GM23248 (cell line): ENCODE measurements around the gene PLEKHJ1. TPM values are rescaled to one million over a fixed set of nuclear protein-coding genes. Genes with fewer than 3 reads are reported as not detected.
A peak's percentile ranks its signal among the peaks of the same experiment; 100 is the strongest.

Experiments used
- DNase-seq: peaks from one replicate; pipeline ENCODE4 v3.0.0-alpha.2; 2015
- H2AFZ ChIP-seq: fragments of 200-600 bp; sonication (generic); 2 replicates; pipeline ENCODE4 v1.6.1; 2016; ENCODE audit warnings: antibody characterized with exemption
- H3F3A ChIP-seq: fragments of 200-600 bp; sonication (generic); 2 replicates; pipeline ENCODE4 v1.6.1; 2016; ENCODE audit warnings: mild to moderate bottlenecking, antibody characterized with exemption, mixed run types; ENCODE audit not compliant: insufficient read depth
- H3K27ac ChIP-seq: fragments of 200-600 bp; sonication (generic); 2 replicates; pipeline ENCODE4 v1.5.1; 2016; ENCODE audit warnings: mild to moderate bottlenecking
- H3K27me3 ChIP-seq: fragments of 200-600 bp; sonication (generic); replicated peaks from 2 replicates; pipeline ENCODE4 v1.6.1; 2016; ENCODE audit warnings: mild to moderate bottlenecking; ENCODE audit not compliant: insufficient read depth
- H3K36me3 ChIP-seq: fragments of 200-600 bp; sonication (generic); 2 replicates; pipeline ENCODE4 v1.6.1; 2016; ENCODE audit warnings: low read depth, mild to moderate bottlenecking
- H3K4me1 ChIP-seq: fragments of 200-600 bp; sonication (generic); 2 replicates; pipeline ENCODE4 v1.6.1; 2016; ENCODE audit warnings: mild to moderate bottlenecking; ENCODE audit not compliant: insufficient read depth
- H3K4me2 ChIP-seq: fragments of 200-600 bp; sonication (generic); one replicate; pipeline ENCODE4 v1.6.1; 2016; ENCODE audit warnings: mild to moderate bottlenecking; ENCODE audit not compliant: unreplicated experiment
- H3K4me3 ChIP-seq: fragments of 200-600 bp; sonication (generic); 2 replicates; pipeline ENCODE4 v1.5.1; 2016; ENCODE audit warnings: mild to moderate bottlenecking
- H3K79me2 ChIP-seq: fragments of 200-600 bp; sonication (generic); 2 replicates; pipeline ENCODE4 v1.6.1; 2016; ENCODE audit warnings: mild to moderate bottlenecking; ENCODE audit not compliant: insufficient read depth
- H3K9ac ChIP-seq: fragments of 200-600 bp; sonication (generic); 2 replicates; pipeline ENCODE4 v1.6.1; 2016; ENCODE audit warnings: mild to moderate bottlenecking
- H3K9me2 ChIP-seq: fragments of 200-600 bp; sonication (generic); 2 replicates; pipeline ENCODE4 v1.6.1; 2016; ENCODE audit warnings: mixed run types, mild to moderate bottlenecking, moderate library complexity; ENCODE audit not compliant: insufficient read depth
- H3K9me3 ChIP-seq: fragments of 200-600 bp; sonication (generic); one replicate; pipeline ENCODE4 v1.6.1; 2017; ENCODE audit warnings: low read depth
- H4K20me1 ChIP-seq: fragments of 200-600 bp; sonication (generic); 2 replicates; pipeline ENCODE4 v1.6.0; 2016; ENCODE audit not compliant: insufficient read depth
- EZH2 ChIP-seq: fragments of 200-600 bp; sonication (generic); IDR thresholded peaks from 2 replicates; pipeline ENCODE4 v1.6.1; 2018; ENCODE audit warnings: antibody characterized with exemption, mild to moderate bottlenecking; ENCODE audit not compliant: insufficient read depth, poor library complexity, severe bottlenecking
- EZH2phosphoT487 ChIP-seq: fragments of 200-600 bp; sonication (generic); IDR thresholded peaks from 2 replicates; pipeline ENCODE4 v1.6.1; 2018; ENCODE audit warnings: antibody characterized with exemption, moderate library complexity, mild to moderate bottlenecking, low read depth; ENCODE audit not compliant: insufficient read depth
- WGBS, 2 experiments: methylation state at CpG; one replicate each; pipeline ENCODE4 v1.1.6; 2015 to 2017; ENCODE audit warnings: low lambda C conversion rate in 2 of 2, low coverage in 1 of 2; ENCODE audit errors: missing lambda C conversion rate in 2 of 2; 5-methylcytosine and 5-hydroxymethylcytosine counted together
- in situ Hi-C: fragments of 300-500 bp; cut with MboI; formaldehyde crosslinking; loops from 2 replicates; pipeline ENCODE4 v1.15.0; 2020
- polyA plus RNA-seq: library from polyadenylated mRNA; unstranded; fragments of >200 nt; fragmentation: Nextera tagmentation; extraction: Ambion mirVana; gene quantifications from 2 replicates; pipeline ENCODE4 v1.2.1, GENCODE V29; 2016
- total RNA-seq: library from RNA; depleted of rRNA; stranded (reverse); fragments of >200 nt; shearing (Covaris generic); gene quantifications from 2 replicates; pipeline ENCODE4 v1.2.3, GENCODE V29; 2014

Gene PLEKHJ1
- total and polyA plus RNA-seq, 2 experiments from 2014 or later, result 62.3 to 68.3 TPM

DNA sequence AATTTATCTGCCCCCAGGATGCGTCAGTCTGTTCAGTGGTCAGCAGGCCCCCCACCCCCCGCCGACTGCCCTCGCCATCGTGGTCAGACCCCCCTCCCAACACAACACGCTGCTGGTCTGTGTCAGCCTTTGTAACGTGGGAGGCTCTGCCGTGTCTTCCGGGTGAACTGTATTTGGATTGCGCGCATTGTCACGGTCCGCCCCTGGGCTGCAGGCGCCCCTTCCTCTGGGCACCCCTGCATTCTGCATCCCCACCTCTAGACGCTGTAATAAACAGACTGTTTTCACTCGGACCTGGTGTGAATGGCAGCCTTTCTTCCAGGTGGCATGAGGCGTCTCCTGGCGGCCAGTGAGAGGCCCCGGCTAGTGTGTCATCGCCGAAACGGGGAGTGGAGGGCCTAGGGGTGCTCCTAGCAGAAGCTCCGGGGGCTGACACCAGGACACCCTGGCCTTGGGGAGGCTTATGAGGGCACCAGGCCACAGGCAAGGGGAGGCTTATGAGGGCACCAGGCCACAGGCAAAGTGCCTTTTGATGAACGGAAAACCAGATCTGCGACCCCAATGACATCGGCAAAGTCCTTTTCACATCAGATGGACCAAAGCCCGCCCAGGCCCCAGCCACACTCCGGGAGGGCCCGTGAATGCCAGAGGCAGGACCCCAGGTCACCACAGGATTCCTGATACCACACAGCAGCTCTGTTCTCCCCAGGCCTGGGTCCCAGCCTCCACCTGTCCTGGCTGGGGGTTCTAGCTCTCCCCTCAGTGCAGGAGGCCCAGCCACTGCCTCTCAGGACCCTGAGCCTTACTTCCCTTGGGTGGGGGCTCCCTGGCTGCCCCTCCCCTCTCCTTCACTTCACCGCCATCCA, 3.6 kb downstream of the PLEKHJ1 start:
- peaks cover 54% of the 10 kb centered on the region for H3K79me2 ChIP-seq
- H3K9me3 ChIP-seq, result no peaks in the 10 kb centered on the region
- H3K4me1 ChIP-seq, result peaks cover 2% of the 10 kb centered on the region; the same call in 1 of the 2 replicates
- no peaks in the 10 kb centered on the region for H3K9me2 ChIP-seq
- no peaks in the 10 kb centered on the region for H4K20me1 ChIP-seq
- no peak overlapping the region for H2AFZ ChIP-seq
- peaks cover 19% of the 10 kb centered on the region; the same call in 1 of the 2 replicates for H3F3A ChIP-seq
- in situ Hi-C loops, result no loop called here
- 79 to 82% methylated on average over 29 to 30 of the region's 30 CpGs for WGBS, 2 experiments
- no peak overlapping the region for H3K27ac ChIP-seq
- no peaks in the 10 kb centered on the region for H3K36me3 ChIP-seq
- no peak overlapping the region for H3K4me3 ChIP-seq
- H3K27me3 ChIP-seq, result no peaks in the 10 kb centered on the region
- DNase-seq, result no peak
- no peak for TF ChIP-seq EZH2phosphoT487
- TF ChIP-seq EZH2, result no peak
- no peak overlapping the region for H3K9ac ChIP-seq
- H3K4me2 ChIP-seq, result no peak overlapping the region

DNA sequence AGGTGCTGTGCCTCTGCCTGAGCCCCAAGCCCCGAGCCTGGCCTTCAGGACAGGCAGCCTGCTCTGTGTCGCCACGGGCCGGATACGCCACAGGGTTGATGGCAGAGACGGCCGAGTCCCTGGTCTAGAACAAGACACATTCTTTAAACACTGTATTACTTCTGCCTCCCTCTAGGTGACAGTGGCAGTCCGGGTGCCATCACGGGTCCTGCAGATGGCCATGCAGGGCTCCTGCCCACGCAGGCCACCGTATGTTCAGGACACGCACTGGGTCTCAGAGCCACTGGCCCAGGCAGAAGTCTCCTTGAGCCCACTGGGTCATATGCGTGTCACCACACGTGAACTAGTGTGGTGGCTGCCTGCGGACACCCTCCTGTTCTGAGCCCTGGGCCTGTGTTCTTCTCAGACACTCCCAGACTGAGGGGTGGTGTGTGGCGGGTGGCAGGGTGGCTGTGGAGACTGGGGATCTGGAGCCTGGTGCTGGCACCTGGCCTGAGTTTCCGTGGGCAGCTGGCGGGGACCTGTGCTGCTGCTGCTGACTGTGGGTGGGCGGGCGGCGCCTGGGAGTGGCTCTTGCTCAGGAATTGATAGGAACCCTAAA, 4.4 kb downstream of the PLEKHJ1 start:
- Histone ChIP-seq H2AFZ (no peak overlapping the region), H3K79me2 (peaks cover 48% of the 10 kb centered on the region), H3K4me2 (no peak overlapping the region), H3K9me2 (no peaks in the 10 kb centered on the region), H4K20me1 (no peaks in the 10 kb centered on the region), H3K36me3 (no peaks in the 10 kb centered on the region), H3F3A (peaks cover 19% of the 10 kb centered on the region; the same call in 1 of the 2 replicates), H3K4me3 (no peak overlapping the region), H3K27ac (no peak overlapping the region), H3K9ac (no peak overlapping the region), H3K4me1 (no peaks in the 10 kb centered on the region), H3K27me3 (no peaks in the 10 kb centered on the region), H3K9me3 (no peaks in the 10 kb centered on the region)
- peak; percentile 33 for DNase-seq
- in situ Hi-C loops, result no loop called here
- TF ChIP-seq EZH2phosphoT487 (no peak), EZH2 (no peak)
- WGBS, 2 experiments, result 69 to 70% methylated on average over 21 of the region's 21 CpGs

DNA sequence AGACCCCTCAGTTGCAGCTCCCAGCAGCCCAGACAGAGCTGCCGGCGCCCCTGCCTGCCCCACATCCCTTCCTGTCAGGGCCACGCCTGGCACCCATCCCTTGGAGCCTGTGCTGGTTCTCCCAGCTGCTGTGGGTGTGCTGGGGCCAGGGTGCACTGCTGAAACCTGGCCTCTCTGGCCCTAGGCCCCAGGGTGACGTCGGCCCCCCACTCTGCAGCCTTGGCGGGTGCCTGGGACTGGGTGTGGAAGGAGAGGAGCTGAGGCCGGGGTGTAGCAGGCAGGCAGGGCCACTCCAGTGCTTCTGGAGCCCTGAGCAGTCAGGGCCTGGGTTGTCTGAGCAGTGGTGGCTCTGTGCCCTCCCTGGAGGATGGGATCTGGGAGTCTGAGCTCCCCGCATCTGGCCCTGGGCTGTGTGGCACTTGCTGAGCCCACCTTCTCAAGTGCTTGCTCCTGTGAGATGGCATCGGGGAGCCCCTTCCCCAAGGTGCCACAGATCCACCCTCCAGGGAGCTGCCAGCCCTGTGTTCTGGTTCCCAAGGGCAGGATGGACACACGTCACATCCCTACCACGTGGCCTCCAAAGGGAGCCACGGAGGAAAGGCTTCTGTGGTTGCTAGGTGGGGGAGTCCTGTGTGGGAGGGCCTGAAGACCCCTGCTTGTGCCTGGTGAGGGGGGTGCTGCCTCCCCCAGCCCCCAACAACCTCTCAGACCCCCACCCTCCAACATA, 5.2 kb downstream of the PLEKHJ1 start:
- TF ChIP-seq EZH2 (no peak), EZH2phosphoT487 (no peak)
- Histone ChIP-seq H3K27me3 (no peaks in the 10 kb centered on the region), H3K9me2 (no peaks in the 10 kb centered on the region), H3K4me2 (no peak overlapping the region), H3K36me3 (no peaks in the 10 kb centered on the region), H3K4me3 (no peak overlapping the region), H3K27ac (no peak overlapping the region), H3F3A (peaks cover 19% of the 10 kb centered on the region; the same call in 1 of the 2 replicates), H3K9me3 (no peaks in the 10 kb centered on the region), H4K20me1 (no peaks in the 10 kb centered on the region), H3K4me1 (no peaks in the 10 kb centered on the region), H3K79me2 (peaks cover 46% of the 10 kb centered on the region), H2AFZ (no peak overlapping the region), H3K9ac (no peak overlapping the region)
- in situ Hi-C loops, result no loop called here
- 51% methylated on average over 11 to 12 of the region's 12 CpGs for WGBS, 2 experiments
- no peak for DNase-seq

DNA sequence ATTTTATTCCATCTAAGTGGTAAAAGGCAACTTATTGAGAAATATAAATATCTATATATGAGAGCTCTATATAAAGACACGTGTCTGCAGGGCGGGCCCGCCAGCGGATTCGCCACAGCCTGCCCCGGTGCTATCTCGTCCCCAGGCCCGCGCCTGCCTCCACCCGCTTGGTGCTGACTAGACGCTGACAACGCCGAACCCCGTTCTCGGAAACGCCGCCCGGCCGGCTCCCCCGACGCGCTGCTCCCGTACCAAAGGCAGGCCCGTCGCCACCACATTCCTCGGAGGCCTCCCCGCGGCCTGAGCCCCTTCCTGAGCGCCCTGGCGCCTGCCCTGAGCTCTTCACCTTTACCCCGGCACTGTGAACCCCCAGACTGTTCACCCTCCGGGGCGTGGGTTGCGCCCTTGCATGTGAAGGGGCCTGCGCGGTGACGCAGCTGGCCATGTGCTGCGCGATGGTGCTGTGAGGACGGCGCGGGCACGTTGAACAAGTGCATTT, 6.0 kb downstream of the PLEKHJ1 start:
- WGBS, 2 experiments, result 98 to 99% methylated on average over 43 of the region's 43 CpGs
- no peak for DNase-seq
- no peaks in the 10 kb centered on the region for H3K36me3 ChIP-seq

More for the DNA sequence above, 6.0 kb downstream of the PLEKHJ1 start:
- peaks cover 37% of the 10 kb centered on the region for H3K79me2 ChIP-seq
- TF ChIP-seq EZH2phosphoT487 (no peak), EZH2 (no peak)
- in situ Hi-C loops, result no loop called here
- no peaks in the 10 kb centered on the region for H3K9me3 ChIP-seq
- H3F3A ChIP-seq, result peaks cover 19% of the 10 kb centered on the region; the same call in 1 of the 2 replicates
- no peak overlapping the region for H3K4me3 ChIP-seq
- H3K9ac ChIP-seq, result no peak overlapping the region
- H3K4me1 ChIP-seq, result no peaks in the 10 kb centered on the region
- H3K27ac ChIP-seq, result no peak overlapping the region
- H3K9me2 ChIP-seq, result no peaks in the 10 kb centered on the region
- no peak overlapping the region for H2AFZ ChIP-seq
- no peak overlapping the region for H3K4me2 ChIP-seq
- H4K20me1 ChIP-seq, result no peaks in the 10 kb centered on the region
- no peaks in the 10 kb centered on the region for H3K27me3 ChIP-seq
